ENCODE results near the gene TTC27.

GRCh38 chr2:32633040-32633439, 5.2 kb downstream of the TTC27 start:
- no peak for TF ChIP-seq CTCF (IDR thresholded peaks at IDR 0.05)
- TF ChIP-seq POLR2A (IDR thresholded peaks at IDR 0.05): no peak

Measured in right lobe of liver (tissue), 4 donors.